GM23338 (cell line): ENCODE results near the gene DESI1.

ENCODE experiments used
- EZH2 ChIP-seq: fragments of 200-600 bp; sonication (generic); IDR thresholded peaks from one replicate; pipeline ENCODE4 v1.8.0; 2017; ENCODE audit warnings: antibody characterized with exemption, mild to moderate bottlenecking, low read depth; ENCODE audit not compliant: unreplicated experiment
- TF ChIP-seq, protein P1 (sequence below), 2 experiments: fragments of 200-600 bp in 1 of 2; sonication (generic) in 1 of 2; conservative IDR thresholded peaks; 2 replicates each; pipeline versions ENCODE4 v1.5.1 to v1.6.1; 2016 to 2017; ENCODE audit warnings: antibody characterized with exemption in 2 of 2, low read depth in 2 of 2, mild to moderate bottlenecking in 2 of 2, moderate library complexity in 1 of 2

GRCh38 chr22:41625577-41625976 is 4.7 kb upstream of the DESI1 start:
- TF ChIP-seq, protein P1, sequence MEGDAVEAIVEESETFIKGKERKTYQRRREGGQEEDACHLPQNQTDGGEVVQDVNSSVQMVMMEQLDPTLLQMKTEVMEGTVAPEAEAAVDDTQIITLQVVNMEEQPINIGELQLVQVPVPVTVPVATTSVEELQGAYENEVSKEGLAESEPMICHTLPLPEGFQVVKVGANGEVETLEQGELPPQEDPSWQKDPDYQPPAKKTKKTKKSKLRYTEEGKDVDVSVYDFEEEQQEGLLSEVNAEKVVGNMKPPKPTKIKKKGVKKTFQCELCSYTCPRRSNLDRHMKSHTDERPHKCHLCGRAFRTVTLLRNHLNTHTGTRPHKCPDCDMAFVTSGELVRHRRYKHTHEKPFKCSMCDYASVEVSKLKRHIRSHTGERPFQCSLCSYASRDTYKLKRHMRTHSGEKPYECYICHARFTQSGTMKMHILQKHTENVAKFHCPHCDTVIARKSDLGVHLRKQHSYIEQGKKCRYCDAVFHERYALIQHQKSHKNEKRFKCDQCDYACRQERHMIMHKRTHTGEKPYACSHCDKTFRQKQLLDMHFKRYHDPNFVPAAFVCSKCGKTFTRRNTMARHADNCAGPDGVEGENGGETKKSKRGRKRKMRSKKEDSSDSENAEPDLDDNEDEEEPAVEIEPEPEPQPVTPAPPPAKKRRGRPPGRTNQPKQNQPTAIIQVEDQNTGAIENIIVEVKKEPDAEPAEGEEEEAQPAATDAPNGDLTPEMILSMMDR (conservative IDR thresholded peaks at IDR 0.05; ENCODE audit: low read depth in 2 of 2) = no peak
- no peak for TF ChIP-seq EZH2
